Adipocyte (in vitro differentiated cells): ENCODE results near the gene DECR2.

Experiments
- DNase-seq: peaks from one replicate; pipeline ENCODE4 v3.0.0-alpha.2; 2015; ENCODE audit warnings: low read depth
- H3K27me3 ChIP-seq: replicated peaks from 2 replicates; pipeline ENCODE4 v1.7.0; 2013; ENCODE audit warnings: mild to moderate bottlenecking, low read length, moderate library complexity; ENCODE audit not compliant: control insufficient read depth, insufficient read depth
- H3K36me3 ChIP-seq: 2 replicates; pipeline ENCODE4 v1.7.0; 2013; ENCODE audit warnings: low read length, mild to moderate bottlenecking, moderate library complexity; ENCODE audit not compliant: control insufficient read depth, insufficient read depth, severe bottlenecking
- H3K4me1 ChIP-seq: 2 replicates; pipeline ENCODE4 v1.7.0; 2013; ENCODE audit warnings: mild to moderate bottlenecking, low read length, moderate library complexity; ENCODE audit not compliant: control insufficient read depth, insufficient read depth
- H3K4me3 ChIP-seq: 2 replicates; pipeline ENCODE4 v1.7.0; 2013; ENCODE audit warnings: mild to moderate bottlenecking, low read length, moderate library complexity
- H3K9ac ChIP-seq: 2 replicates; pipeline ENCODE4 v1.7.0; 2013; ENCODE audit warnings: mild to moderate bottlenecking, low read length, moderate library complexity
- H3K9me3 ChIP-seq: 2 replicates; pipeline ENCODE4 v1.7.0; 2013; ENCODE audit warnings: mild to moderate bottlenecking, low read length, moderate library complexity; ENCODE audit not compliant: control insufficient read depth

Gene DECR2

GRCh38 chr16:398561-399339 lies 2.9 kb upstream of the DECR2 start:
- DNase-seq, result no peak
- peaks cover 15% of the 10 kb centered on the region for H3K36me3 ChIP-seq
- peaks cover 27% of the 10 kb centered on the region for H3K4me1 ChIP-seq
- no peaks in the 10 kb centered on the region for H3K9me3 ChIP-seq
- H3K27me3 ChIP-seq, result no peaks in the 10 kb centered on the region
- H3K9ac ChIP-seq, result peak overlapping the region; percentile 71
- H3K4me3 ChIP-seq, result peak overlapping the region; percentile 62

- Histone ChIP-seq H3K4me3 (no peak overlapping the region), H3K4me1 (peaks cover 27% of the 10 kb centered on the region), H3K9me3 (no peaks in the 10 kb centered on the region), H3K36me3 (peaks cover 15% of the 10 kb centered on the region), H3K27me3 (no peaks in the 10 kb centered on the region), H3K9ac (peak overlapping the region; percentile 95)
- DNase-seq, result no peak
Measured at GRCh38 chr16:399340-400019, 2.2 kb upstream of the DECR2 start.

GRCh38 chr16:400061-400591 lies 1.6 kb upstream of the DECR2 start:
- H3K4me1 ChIP-seq, result peaks cover 27% of the 10 kb centered on the region
- H3K27me3 ChIP-seq, result no peaks in the 10 kb centered on the region
- H3K36me3 ChIP-seq, result peaks cover 15% of the 10 kb centered on the region
- H3K9me3 ChIP-seq, result no peaks in the 10 kb centered on the region
- no peak for DNase-seq
- H3K9ac ChIP-seq, result peak overlapping the region; percentile 95
- H3K4me3 ChIP-seq, result peak overlapping the region; percentile 88

GRCh38 chr16:404971-405486 lies 3.3 kb downstream of the DECR2 start:
- Histone ChIP-seq H3K27me3 (no peaks in the 10 kb centered on the region), H3K4me3 (no peak overlapping the region), H3K9ac (no peak overlapping the region), H3K4me1 (peaks cover 11% of the 10 kb centered on the region), H3K36me3 (peaks cover 11% of the 10 kb centered on the region), H3K9me3 (no peaks in the 10 kb centered on the region)
- DNase-seq, result no peak

- H3K27me3 ChIP-seq, result no peaks in the 10 kb centered on the region
- peaks cover 3% of the 10 kb centered on the region for H3K4me1 ChIP-seq
- no peak overlapping the region for H3K9ac ChIP-seq
- peaks cover 11% of the 10 kb centered on the region for H3K36me3 ChIP-seq
- H3K9me3 ChIP-seq, result no peaks in the 10 kb centered on the region
- no peak overlapping the region for H3K4me3 ChIP-seq
- no peak for DNase-seq
Measured at GRCh38 chr16:405548-406506, 4.1 kb downstream of the DECR2 start.

GRCh38 chr16:407253-407652 lies 5.6 kb downstream of the DECR2 start:
- Histone ChIP-seq H3K9me3 (no peaks in the 10 kb centered on the region), H3K36me3 (peaks cover 22% of the 10 kb centered on the region), H3K9ac (no peak overlapping the region), H3K4me3 (no peak overlapping the region), H3K27me3 (no peaks in the 10 kb centered on the region), H3K4me1 (peaks cover 2% of the 10 kb centered on the region)
- no peak for DNase-seq

- Histone ChIP-seq H3K36me3 (peaks cover 22% of the 10 kb centered on the region), H3K4me3 (no peak overlapping the region), H3K9me3 (no peaks in the 10 kb centered on the region), H3K9ac (no peak overlapping the region), H3K27me3 (no peaks in the 10 kb centered on the region), H3K4me1 (peaks cover 7% of the 10 kb centered on the region)
- no peak for DNase-seq
Measured at GRCh38 chr16:410516-411178, 9.0 kb downstream of the DECR2 start.

- H3K36me3 ChIP-seq, result peaks cover 22% of the 10 kb centered on the region
- peaks cover 7% of the 10 kb centered on the region for H3K4me1 ChIP-seq
- H3K4me3 ChIP-seq, result no peak overlapping the region
- no peak overlapping the region for H3K9ac ChIP-seq
- no peak for DNase-seq
- H3K9me3 ChIP-seq, result no peaks in the 10 kb centered on the region
- H3K27me3 ChIP-seq, result no peaks in the 10 kb centered on the region
Measured at GRCh38 chr16:411576-412265, 10.0 kb downstream of the DECR2 start.

- no peaks in the 10 kb centered on the region for H3K27me3 ChIP-seq
- no peak overlapping the region for H3K9ac ChIP-seq
- H3K4me3 ChIP-seq, result no peak overlapping the region
- H3K36me3 ChIP-seq, result peaks cover 15% of the 10 kb centered on the region
- no peak for DNase-seq
- peaks cover 7% of the 10 kb centered on the region for H3K4me1 ChIP-seq
- H3K9me3 ChIP-seq, result no peaks in the 10 kb centered on the region
Measured at GRCh38 chr16:414395-415169, 12.9 kb downstream of the DECR2 start.
